Stimulated activated CD4-positive, alpha-beta T cell treated with anti-CD3 and anti-CD28 coated beads, Interleukin-4, amount 100 ng/mL, for 48 hours (primary cell): ENCODE data around the gene PLEKHG5.
A peak's percentile ranks its signal among the peaks of the same experiment; 100 is the strongest.
"Not testable (repeated sequence)": the region's sequence is repeated elsewhere in the genome, so short reads cannot be mapped to it uniquely, and the experiment has no call there.

Source experiments
- DNase-seq, 2 donors: peaks; one replicate each; pipeline ENCODE4 v3.0.0-alpha.2; 2020; ENCODE audit warnings: low read depth in 2 of 2

PLEKHG5 gene

GRCh38 chr1:6463120-6463412 lies 28.4 kb downstream of the PLEKHG5 start:
- DNase-seq: no peak

GRCh38 chr1:6462412-6463119 lies 28.9 kb downstream of the PLEKHG5 start:
- DNase-seq: no peak

GRCh38 chr1:6461538-6462411 lies 29.7 kb downstream of the PLEKHG5 start:
- DNase-seq: no peak

- no peak for DNase-seq
Measured at GRCh38 chr1:6461051-6461530, 30.4 kb downstream of the PLEKHG5 start.

- DNase-seq: peak; percentile 66 to 75
Measured at GRCh38 chr1:6460301-6461050, 31.0 kb downstream of the PLEKHG5 start.

GRCh38 chr1:6459850-6460265 lies 31.6 kb downstream of the PLEKHG5 start:
- no peak for DNase-seq

GRCh38 chr1:6456800-6457466 lies 34.5 kb downstream of the PLEKHG5 start:
- DNase-seq: no peak

- not testable (repeated sequence) for DNase-seq
Measured at GRCh38 chr1:6455752-6456520, 35.5 kb downstream of the PLEKHG5 start.

GRCh38 chr1:6454856-6455751 lies 36.4 kb downstream of the PLEKHG5 start:
- DNase-seq: no peak

GRCh38 chr1:6453895-6454855 lies 37.3 kb downstream of the PLEKHG5 start:
- DNase-seq: not testable (repeated sequence)

- no peak for DNase-seq
Measured at GRCh38 chr1:6450943-6451373, 40.5 kb downstream of the PLEKHG5 start.

- not testable (repeated sequence) for DNase-seq
Measured at GRCh38 chr1:6450486-6450885, 41.0 kb downstream of the PLEKHG5 start.

- no peak for DNase-seq
Measured at GRCh38 chr1:6450005-6450450, 41.4 kb downstream of the PLEKHG5 start.

GRCh38 chr1:6448749-6449631 lies 42.5 kb downstream of the PLEKHG5 start:
- no peak for DNase-seq

GRCh38 chr1:6447818-6448748 lies 43.4 kb downstream of the PLEKHG5 start:
- DNase-seq: no peak

- no peak for DNase-seq
Measured at GRCh38 chr1:6447016-6447817, 44.2 kb downstream of the PLEKHG5 start.
